GM19467 (cell line): Measurements from ENCODE around the gene SLFNL1.

Source experiments
- ATAC-seq: cut with Tn5 transposase; IDR thresholded peaks from one replicate; pipeline ENCODE4 v1.9.1; 2021; ENCODE audit warnings: mild to moderate bottlenecking, moderate library complexity; ENCODE audit not compliant: unreplicated experiment

Gene SLFNL1

DNA sequence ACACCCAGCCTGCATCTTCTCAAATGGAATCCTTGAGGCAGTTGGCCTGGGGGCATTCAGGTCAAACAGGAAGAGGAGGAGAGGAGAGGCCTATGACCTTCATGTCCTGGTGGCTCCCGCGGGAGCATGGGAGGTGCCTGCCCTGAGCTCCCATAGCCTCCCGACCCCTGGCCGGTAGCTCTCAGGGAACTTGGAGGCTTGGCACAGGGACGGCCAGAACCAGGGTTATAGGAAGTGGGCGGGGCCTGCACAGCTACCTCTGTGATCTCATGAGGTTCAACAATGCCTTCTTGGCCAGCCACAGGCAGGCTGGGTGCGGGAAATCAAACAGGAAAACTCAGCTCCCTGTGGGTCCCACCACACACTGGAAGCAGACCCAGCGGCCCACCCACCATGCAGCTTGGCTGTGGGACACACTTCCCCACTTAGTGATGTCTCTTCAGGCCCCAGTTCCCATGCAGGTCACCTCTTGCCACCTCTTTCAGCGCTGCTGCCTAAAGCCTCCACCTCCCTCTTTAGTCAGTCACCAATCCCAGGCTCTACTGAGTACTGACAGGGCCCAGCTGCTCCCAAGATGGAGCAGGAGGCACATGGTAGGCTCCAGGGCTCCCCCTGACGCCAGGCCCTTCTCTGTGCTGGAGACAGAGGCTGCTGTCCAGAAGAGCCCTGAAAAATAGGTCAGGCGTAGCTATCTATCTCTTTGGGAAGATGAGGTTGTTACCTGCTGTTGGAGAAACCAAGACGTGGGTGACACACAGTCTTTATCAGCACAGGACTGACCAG is at the start of gene SLFNL1:
Gene SLFNL1 (minus strand): TSS at position 200 of the 783 bp plus-strand sequence. CDS start 1,065 bp downstream, outside the sequence.
- no peak for ATAC-seq

DNA sequence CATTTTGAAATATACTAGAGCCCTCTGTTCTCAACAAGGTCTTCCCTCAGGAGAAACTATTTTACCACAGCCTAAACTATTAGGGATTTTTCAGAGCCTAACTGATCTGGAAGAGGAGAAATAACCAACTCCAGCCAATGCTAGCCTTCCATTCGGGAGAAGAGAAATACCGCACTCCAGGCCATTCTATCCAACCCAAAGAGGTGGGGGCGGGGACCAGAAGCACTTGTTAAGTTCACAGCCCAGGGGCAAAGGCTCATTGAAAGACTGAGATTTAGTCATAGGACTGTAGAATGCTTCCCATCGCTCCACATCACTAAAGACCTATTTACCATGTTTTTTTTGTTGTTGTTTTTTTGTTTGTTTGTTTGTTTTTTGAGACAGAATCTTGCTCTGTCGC is 35.4 kb upstream of the SLFNL1 start:
- ATAC-seq: no peak

DNA sequence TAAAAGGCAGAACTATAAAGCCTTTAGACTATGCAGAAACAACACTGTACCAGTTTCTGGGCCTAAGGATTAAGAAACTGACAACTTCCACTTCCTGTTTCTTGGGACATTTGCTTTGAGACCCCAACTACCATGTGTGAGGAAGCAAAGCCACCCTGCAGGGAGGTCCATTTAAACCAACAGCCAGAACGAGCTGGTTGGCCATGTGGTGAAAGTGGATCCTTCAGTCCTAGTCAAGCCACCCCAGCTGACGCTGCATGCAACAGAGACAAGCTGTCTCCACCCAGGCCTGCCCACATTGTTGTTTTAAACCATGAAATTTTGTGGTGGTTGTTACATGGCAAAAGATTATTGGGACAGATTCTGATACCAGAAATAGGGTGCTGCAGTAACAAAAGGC is 31.8 kb upstream of the SLFNL1 start:
- ATAC-seq: no peak

DNA sequence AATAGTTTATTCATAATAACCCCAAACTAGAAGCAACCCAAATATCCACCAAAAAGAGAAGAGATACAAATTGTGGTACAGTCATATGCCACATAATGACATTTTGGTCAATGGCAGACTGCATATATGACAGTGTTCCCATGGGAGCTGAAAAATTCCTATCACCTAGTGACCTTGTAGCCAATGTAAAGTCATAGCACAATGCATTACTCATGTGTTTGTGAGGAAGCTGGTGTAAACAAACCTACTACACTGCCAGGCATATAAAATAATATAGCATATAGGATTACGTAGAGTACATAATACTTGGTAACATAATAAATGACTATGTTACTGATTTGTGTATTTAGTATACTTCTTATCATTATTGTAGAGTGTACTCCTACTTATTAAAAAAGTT is 29.5 kb upstream of the SLFNL1 start:
- no peak for ATAC-seq

DNA sequence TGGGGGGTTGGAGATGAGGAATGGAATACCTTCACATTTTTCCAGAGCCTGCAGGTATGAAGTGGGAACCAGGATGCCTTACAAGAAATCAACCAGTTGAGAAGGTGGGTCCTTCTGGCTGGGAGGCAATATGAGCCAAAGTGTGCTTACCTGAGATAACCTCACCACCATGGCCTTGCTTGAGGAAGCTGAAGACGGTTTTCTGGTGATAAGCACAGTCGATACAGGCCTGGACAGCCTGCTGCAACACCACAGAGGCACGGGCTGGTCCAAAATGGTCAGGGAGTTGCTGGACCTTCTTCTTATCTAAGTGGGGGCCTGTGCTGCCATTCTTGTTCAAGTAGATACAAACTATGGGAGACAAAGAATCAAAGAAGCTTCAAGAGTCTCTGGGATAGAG is 27.0 kb upstream of the SLFNL1 start:
- no peak for ATAC-seq

GRCh38 chr1:41046347-41046775 is 24.8 kb upstream of the SLFNL1 start:
- ATAC-seq: no peak

DNA sequence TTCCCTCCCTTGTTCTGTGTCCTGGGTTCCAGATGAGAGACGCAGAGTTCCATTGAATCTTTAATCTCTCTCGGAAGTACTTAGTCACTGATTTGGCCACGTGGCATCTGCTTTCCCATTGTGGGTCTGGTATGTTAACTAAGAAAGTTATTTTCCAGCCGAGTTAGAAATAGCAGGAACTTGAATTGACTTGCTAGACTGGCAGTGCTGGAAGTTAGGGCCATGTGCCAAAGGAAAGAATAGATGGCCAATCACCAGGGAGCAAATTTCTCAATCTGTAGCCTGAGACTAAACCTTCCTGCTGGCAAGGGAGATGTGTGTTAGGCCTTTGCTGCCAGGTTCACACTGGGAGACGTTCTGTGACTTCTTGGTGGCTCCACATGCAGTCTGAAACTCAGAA is 24.2 kb upstream of the SLFNL1 start:
- no peak for ATAC-seq

DNA sequence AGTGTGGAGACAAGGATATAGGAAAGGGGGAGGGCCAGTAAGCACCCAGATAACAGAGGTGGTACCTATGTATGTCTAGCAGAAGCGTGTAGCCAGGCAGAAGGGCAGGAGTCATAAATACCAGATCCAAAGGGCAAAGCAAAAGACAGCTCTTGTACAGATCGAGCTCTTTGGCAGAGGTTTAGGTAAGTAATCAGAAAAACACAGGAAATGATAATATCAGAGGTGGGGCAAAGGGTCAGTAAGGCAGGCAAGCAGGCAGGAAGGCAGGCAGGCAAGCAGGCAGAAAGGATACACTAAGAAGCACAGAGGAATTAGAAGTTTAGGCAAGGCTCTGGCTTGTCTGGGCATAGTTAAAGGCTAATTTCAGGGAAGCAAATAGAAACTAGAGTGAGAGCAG is 22.7 kb upstream of the SLFNL1 start:
- no peak for ATAC-seq

- ATAC-seq: no peak
These were observed 20.2 kb upstream of the SLFNL1 start for GRCh38 chr1:41041614-41042270.

DNA sequence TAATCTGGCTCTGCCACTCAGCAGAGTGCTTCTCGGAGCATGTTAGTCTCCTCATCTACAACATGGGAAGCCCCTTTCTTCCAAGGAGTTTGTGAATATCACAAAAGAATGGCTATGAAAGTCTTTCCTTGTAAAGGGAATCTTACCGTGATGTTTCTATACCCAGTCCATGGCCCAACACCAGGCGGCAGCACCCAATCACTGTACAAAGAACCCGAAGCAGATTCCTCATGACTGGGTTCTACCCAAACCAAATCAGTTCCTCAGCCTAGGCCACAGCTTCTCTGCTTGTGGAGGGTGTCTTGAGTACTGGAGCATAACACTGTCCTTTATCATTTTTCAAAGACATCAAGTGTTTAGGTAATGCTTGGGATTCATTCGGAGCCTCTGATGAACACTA is 16.6 kb upstream of the SLFNL1 start:
- ATAC-seq: no peak

GRCh38 chr1:41037116-41037903 is 15.8 kb upstream of the SLFNL1 start:
- ATAC-seq: no peak

GRCh38 chr1:41033272-41033671 is 11.7 kb upstream of the SLFNL1 start:
- no peak for ATAC-seq

DNA sequence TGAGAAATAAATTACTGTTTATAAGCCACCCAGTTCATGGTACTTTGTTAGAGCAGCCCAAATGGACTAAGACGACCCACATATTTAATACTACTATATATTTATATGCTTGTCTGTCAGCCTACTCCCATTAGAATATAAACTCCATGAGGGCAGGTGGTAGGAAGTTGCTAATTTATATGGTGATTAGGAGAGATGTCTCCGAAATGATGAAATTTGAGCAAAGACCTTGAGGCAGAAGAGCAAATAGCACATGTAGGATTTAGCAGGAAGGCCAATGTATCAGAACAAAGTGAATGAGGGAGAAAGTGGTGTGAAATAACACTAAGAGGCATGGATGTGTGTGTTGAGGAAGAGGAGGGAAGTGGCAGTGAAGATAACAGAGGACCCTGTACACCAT is 10.6 kb upstream of the SLFNL1 start:
- ATAC-seq: no peak

GRCh38 chr1:41030872-41031616 is 9.5 kb upstream of the SLFNL1 start:
- ATAC-seq: no peak

GRCh38 chr1:41028034-41028642 is 6.6 kb upstream of the SLFNL1 start:
- ATAC-seq: no peak

- no peak for ATAC-seq
These were observed 4.7 kb upstream of the SLFNL1 start for GRCh38 chr1:41025979-41026819.

- no peak for ATAC-seq
These were observed 3.4 kb upstream of the SLFNL1 start for GRCh38 chr1:41024953-41025352.

DNA sequence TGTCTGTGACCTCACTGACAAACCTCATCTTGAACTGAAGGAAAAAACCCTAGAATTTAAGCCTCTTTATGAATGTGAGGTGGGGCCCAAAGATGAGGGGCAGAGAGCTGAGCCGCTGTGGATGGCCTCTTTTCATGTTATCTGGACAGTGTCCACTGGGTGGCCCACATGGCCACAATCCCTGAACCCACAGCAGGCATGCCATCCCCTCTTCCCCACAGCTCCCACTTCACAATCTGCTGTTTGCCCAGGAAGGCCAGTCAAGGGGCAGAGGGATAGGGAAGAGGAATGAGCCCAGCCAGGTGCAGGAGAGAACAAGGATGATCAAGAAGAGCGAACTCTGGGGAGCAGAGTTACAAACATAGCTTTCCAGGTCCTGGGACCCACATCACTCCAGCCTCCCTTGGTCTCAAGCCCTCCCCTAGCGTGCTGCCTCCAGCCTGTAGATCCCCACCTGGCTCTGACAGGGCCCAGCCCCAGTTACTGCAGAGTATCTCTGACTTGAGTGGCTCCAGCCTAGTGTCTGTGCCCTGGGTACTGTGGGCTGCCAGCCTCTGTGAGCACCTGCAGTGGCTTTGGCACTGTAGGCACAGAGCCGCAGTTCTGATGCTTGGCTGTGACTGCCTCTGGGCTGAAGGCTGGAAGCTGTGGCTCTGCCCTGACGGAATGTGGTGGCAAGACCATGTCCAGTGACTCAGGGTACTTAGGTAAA is 1.9 kb upstream of the SLFNL1 start:
- no peak for ATAC-seq

DNA sequence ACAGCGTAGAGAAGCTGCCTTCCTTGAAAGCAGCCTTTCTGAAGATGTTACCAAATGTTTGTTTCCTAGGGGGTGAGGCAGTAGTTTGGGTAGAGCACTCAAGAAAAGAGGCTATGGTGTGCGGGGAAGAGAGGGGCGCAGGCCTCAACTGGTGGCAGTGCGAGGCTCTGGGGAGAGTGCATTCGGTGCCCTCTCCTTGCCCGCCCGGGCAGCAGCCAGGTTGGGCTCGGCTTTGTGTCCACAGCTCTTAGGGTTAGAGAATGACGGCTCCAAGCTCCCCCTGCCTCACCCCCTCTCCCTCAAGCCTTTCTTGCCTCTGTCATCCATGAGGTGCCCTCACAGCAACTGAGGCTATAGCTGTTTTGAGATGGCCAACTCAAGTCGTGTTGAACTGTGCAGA is 899 bp upstream of the SLFNL1 start:
- no peak for ATAC-seq
